Measurements from ENCODE around the gene SORCS3.

Gene SORCS3

DNA sequence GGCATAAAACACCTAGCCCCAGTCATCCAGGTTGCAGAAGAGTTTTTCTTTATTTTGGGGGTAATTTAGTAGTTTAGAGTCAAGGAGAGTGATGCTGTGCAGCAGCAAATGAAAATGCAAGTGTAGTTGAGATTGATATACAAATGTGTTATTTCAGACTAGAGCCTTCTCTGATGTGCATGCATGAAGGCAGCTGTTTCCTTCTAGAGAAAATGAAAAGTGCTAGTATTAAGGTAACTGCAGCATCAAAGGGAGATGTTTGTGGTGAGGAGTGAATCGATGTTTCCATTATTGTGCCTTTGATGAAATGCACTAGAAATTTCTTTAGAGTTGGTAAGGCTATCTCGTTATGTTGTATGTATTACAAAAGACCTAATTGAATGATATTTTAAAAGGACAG is 339.3 kb downstream of the SORCS3 start:
- FAIRE-seq = no peak

DNA sequence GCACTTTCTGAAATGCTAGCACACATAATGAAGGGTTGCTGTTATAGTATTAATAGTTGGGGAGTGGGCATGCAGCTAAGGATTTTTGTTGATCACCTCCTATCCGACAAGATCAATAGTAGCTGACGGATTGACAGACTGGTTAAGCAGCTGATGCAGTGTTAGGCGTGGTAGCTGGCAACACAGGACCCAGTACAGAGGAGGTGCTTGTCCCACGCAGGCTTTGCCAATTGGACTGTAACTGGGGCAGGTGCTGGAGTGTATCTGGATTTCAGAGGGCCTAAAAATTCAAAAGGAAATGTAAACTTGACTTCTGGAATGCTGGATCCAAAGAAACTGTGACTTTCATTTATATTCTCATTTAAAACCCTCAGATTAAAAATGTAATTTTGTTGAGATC is 340.9 kb downstream of the SORCS3 start:
- no peak for FAIRE-seq
- DNase-seq (ENCODE audit: insufficient read length, low spot score) = no peak

More for the DNA sequence above, 339.3 kb downstream of the SORCS3 start:
- DNase-seq (ENCODE audit: insufficient read length, low spot score) = no peak

DNA sequence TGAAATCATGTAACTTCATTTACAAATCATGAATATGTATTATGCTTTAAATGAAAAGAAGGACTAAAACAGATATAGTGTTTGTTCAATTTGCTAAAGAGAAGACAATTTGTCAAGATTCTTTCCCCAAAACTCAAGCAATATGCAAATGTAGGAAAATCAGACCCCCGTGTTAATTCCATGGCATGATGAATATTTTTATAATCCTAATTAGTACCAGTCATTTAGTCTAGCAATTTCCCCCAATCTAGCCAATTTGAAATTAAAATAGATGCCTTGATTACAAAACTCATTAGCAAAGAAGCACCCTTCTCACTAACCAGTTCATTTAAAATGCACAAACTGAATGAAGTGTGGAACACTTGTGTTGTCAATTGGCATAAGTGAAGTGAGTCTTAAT is 347.6 kb downstream of the SORCS3 start:
- DNase-seq (ENCODE audit: insufficient read length, low spot score) (no peak), FAIRE-seq (no peak)

DNA sequence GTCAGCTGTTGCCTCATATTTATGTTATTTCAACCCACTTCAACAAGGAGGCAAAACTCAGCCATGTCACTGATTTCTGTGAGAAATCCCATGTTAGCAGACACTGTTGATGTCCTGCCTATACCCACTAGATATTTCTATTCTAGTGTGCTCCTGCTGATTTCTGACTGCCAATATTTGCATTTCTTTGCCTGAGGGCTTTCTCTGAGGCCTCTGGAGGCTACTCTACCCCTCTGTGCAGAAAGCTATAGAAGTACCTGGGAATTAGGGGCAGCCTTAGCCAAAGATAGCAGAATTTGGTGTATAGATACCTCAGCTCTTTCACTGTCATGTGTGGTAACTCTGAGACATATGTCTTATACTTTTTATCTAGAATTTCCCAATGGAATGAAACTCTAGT is 348.8 kb downstream of the SORCS3 start:
- no peak for FAIRE-seq

DNA sequence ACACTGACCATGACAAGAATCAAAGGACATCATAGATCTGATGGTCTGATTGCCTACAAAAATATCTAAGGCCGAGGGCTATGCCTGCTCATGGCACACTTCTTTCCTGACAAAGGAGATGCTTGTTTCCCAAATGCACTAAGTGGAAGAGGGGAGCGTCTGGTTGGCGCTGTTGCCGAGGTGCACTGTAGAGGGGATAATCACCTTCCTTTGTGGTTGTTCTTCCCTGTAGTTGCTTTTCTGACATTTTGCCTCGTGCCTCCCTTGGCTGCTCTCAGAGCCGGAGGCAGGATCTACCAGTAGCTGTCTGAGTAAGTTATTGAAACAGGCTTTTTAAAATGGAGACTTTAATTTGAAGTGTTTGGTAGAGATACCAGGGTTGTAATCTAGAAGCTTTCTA is 352.0 kb downstream of the SORCS3 start:
- FAIRE-seq (no peak), DNase-seq (ENCODE audit: insufficient read length, low spot score) (no peak)

More for the DNA sequence above, 348.8 kb downstream of the SORCS3 start:
- no peak for DNase-seq (ENCODE audit: insufficient read length, low spot score)

DNA sequence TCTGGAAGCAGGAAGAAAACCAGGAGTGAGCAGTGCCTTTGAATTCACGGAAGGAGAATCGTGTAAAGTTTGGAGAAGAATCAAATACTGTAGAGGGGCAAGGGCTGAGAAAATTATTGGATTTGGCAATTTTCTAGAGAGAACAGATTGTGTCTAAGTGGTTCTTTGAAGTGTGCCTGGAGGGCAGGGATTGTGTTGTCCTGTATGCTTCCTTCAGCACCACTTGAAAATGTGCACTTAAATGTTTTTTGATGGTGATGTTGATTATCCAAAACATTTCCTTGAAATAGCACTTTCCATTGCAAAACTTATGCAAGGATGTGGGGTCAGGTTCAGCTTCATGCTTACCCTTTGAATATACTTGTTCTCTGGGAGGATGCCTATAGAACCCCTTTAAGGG is 360.2 kb downstream of the SORCS3 start:
- no peak for FAIRE-seq
- DNase-seq (ENCODE audit: insufficient read length, low spot score) = no peak

DNA sequence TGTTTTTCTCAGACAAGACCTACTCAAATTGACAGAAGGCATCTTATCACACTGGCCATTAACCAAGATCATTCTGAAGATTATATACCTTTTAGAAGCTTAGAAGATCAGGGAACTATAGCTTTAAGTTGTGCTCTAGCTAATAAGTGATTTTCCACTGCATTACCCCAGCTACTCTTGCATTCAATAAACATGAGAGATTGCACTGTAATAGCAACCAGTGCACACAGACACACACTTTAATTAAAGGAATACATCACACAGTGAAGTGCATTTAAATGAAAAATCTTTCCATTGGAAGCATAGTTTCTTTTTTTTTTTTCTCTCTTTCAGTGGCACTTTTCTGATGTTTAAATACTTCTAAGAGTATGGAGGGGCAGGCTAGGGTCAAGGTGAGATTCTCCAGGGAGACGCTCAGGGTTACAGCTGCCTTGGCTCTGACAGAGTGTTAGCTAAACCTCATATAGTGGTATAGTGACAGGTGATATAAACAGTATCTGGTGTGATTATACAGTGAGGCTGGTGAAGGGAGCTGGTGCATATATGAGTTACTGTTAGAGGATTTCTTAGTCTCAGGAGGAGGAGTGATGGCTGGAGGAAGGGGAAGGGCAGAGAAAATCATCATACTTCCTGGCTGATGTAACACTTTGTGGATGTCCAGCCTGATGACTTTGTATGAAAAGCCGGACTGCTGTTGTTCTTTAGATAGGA is 369.5 kb downstream of the SORCS3 start:
- FAIRE-seq (no peak), DNase-seq (ENCODE audit: insufficient read length, low spot score) (no peak)

DNA sequence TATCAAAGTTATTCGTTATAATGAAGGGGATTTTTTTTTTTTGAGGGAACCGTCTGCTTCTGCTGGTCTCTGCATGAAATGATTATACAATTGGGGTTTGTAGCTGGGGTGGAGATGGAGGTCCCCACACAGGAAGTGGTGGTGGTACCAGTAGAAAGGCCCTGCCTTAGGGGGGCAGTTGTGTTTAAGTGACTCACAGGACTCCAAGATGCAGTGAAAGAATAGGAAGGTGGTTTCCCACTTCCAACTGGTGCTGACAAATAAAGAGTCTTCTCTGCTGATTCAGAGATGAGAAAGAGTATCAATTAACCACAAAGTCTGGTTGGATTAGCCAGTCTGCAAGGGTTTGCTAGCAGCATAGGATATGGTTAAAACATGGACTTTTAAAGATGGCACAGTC is 376.0 kb downstream of the SORCS3 start:
- DNase-seq (ENCODE audit: insufficient read length, low spot score) (no peak), FAIRE-seq (no peak)

DNA sequence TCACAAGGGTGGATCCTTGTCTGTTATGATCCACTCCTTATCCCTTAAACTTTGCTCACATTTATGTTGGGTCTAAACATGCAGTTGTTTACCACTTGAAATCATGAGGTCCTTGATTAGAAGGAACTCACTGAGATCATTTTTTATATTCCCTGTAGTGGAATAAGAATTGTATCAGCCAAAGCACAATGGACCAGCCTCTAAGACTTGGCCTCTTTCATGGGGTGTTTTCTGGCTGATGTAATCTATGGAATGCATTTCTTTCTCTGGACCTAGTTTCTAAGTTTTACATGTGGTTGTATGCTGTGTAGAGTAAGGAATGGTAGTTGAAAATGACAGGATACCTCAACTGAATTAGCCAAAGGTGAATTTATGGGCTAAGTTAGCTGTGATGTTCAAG is 376.6 kb downstream of the SORCS3 start:
- no peak for FAIRE-seq
- no peak for DNase-seq (ENCODE audit: insufficient read length, low spot score)

DNA sequence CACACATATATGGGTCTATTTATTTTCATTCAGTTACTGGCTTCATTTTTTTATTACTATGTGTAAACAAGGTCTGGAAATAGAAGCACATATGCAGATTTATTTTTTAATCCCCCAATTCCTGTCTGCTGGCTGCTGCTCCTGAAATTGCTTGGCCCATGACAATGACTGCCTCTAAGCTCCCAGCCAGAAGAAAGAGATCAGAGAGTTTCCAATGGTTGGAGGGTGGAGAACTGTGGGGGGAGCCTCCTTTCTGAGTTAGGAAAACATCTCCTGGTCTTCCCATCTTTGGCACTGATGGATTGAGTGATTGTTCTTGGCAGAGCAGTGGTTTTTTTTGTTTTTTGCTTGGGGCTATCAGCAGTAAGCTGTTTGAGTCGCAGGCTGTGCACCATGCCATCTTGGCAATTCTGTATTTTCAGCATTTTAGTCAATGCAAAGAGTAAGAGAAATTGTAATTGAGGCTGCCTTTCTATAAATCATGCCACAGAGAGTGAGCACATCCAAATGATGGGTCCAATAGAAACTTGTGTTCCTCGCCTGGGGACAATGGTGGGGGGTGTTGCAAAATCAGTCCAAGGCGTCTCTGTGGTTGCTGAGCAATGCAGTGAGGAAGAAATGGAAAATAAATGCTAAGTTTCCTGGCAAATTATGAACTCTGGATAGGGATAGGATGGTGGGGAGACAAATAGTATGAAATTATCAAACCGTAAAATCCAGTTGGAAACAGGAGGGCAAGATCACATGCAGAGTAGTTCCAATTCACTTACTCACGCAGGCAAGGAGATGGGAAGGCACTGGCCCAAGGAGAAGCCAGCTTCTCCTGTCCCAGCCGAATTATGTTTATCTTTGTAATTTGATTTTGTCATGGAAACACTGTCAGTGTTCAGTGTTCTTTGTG is 382.4 kb downstream of the SORCS3 start:
- no peak for FAIRE-seq
- DNase-seq (ENCODE audit: insufficient read length, low spot score) = no peak

DNA sequence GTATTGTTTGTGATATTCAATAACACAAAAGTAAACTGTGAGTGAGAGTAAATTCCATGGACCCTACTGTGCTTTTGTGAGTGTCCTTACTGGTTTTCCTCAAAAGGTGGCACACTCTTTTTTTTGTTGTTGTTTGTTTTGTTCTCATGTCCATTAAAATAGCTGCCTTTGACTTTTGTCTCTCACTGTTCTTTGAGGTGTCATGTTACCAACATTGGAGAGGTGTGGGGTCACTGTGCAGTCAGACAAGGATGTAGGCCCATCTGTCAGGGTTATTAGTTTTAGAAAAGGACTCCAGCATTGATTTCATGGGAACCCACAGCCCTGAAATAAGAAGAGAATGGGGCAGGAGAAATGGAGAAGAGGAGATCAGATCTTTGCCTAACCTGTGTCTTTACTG is 383.1 kb downstream of the SORCS3 start:
- FAIRE-seq = no peak

DNA sequence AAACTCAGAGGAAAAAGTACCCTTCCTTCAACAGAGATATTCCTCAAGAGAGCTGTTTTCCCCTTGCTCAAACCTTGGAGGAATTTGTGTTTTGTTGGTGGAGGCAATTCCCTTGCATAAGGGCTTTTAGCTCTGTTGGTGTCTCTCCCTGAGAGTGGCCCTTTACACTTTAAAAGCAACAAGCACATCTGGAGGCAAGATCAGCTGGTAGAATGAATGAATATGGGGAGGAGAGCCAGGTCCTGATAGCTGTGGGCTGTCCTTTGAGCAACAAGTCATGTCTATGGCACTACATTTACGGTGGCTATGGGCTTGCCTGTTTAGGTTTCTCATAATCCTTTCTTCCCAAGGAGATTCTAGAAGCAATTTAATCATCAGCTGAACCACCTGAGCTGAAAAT is 384.0 kb downstream of the SORCS3 start:
- no peak for FAIRE-seq
- no peak for DNase-seq (ENCODE audit: insufficient read length, low spot score)

More for the DNA sequence above, 383.1 kb downstream of the SORCS3 start:
- no peak for DNase-seq (ENCODE audit: insufficient read length, low spot score)

DNA sequence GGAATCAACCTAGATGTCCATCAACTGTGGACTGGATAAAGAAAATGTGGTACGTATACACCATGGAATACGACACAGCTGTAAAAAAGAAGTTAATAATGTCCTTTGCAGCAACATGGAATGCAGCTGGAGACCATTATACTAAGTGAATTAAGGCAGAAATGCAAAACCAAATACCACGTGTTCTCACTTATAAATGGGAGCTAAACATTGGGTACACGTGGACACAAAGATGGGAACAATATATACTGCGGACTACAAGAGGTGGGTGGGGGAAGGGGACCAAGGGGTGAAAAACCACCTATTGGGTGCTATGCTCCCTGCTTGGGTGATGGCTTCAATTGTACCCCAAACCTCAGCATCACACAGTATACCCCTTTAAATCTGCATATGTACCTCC is 385.5 kb downstream of the SORCS3 start:
- DNase-seq (ENCODE audit: insufficient read length, low spot score) (no peak), FAIRE-seq (no peak)

DNA sequence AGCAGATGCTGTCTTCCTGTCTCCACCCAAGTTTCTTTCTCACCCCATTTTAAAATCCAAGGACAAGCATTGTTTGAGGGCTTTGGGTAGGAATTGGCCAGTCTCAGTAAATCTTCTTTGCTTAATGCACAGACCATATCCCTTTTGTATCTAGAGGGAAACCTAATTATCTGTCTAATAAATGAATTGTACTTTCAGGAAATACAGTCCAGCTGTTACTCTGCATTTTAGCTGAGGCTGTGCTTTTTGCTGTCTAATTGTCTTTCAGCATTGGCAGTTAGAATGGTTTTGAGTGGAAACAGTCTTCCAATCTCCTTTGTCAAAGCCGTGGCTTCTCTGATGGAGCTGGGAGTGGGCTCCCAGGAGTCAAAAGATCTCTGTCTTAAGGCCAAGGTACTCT is 388.2 kb downstream of the SORCS3 start:
- no peak for FAIRE-seq
- no peak for DNase-seq (ENCODE audit: insufficient read length, low spot score)

DNA sequence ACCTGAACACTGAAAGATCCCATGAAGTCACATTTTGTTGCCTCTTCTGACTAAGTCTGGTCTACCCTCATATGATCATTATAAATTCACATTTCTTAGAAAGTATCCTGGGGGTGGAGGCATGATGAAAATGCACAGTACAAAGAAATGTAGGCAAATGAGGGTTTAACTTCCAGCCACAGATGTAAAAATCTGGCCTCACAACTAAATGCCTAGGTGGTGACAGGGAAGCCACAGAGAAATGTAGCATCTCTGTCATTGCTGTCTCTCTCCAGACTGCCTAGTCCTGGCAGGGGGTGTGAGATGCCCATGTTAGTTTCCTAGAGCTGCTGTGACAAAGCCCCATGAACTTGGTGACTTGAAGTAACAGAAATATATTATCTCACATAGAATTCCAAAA is 395.9 kb downstream of the SORCS3 start:
- DNase-seq (ENCODE audit: insufficient read length, low spot score) (no peak), FAIRE-seq (no peak)

DNA sequence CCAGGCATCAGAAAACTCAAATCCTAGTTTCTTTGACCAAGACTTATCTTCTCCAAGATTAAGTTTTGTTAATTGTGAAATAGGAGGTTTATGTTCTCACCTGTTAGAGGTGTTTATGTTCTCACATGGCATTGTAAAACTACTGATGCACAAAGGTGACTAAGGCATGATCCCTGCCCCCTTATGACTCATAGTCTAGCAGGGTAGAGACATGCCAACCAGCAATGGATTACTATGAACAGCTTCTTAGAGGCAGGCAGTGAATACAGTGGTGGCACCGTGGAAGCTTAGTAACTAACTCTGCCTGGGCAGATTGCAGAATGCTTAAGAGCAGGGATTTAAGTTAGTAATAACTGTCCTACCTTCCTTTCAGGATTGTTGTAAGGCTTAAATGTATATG is 400.9 kb downstream of the SORCS3 start:
- FAIRE-seq (no peak), DNase-seq (ENCODE audit: insufficient read length, low spot score) (no peak)

DNA sequence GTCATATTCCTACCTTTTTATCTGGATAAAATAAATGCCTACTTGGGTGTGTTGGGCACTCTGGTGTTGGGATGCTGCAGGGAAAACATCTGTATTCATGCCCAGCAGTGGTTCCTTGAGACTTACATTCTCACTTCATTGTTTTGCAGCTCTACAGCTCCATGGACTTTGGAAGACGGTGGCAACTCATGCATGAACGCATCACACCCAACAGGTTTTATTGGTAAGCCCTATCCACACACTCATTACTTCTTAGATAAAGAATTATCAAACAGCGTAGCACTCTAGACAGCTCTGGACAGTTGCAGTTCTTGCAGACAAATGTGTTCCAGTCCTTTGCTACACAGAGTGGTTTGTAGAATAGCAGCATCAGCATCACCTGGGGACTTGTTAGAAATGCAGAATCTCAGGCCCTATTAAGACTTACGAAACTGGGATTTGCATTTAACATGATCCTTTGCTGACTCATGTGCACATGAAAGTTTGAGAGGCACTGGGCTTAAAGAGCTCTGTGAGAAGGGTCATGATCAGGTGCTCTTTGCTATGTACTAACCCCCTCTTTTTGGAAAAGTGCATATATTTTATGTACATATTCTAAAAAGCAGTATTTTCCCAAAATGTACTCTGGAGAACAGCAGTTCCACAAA is 401.9 kb downstream of the SORCS3 start:
- DNase-seq (ENCODE audit: insufficient read length, low spot score) (no peak), FAIRE-seq (no peak)

DNA sequence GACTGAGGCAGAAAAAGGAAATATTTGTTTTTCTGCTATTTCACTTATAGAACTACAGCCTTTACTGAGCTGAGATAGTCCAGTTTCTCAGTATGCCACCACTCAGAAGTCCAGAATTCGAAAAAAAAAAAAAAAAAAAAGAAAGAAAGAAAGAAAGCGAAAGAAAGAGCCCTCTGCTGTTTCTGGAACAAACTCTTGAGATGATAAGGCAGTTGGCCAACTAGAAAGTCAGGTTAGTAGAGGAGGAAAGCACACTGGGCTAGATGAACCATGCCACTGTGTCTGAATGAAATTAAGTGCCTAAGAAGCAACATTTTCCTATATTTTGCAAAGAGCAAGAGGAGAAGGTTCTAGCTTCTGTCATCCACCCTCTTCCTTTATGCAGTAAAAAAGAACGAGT is 403.8 kb downstream of the SORCS3 start:
- FAIRE-seq = no peak

DNA sequence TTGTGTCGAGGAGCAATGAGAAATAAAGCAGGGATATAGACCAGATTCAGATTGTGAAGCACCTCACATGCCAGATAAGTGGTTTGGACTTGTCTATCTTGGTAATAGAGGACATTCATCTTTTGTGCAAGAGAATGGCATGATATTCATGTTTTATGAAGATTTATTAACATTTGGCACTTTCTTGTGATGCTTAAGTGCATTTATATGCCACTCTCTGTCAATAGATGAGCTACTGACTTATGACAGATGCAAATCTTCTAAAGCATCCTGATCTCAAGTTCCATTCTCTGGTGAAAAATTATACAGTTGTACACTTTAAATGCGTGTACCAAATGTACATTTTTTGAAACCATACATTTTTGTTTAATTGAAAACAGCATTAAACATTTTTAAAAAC is 415.3 kb downstream of the SORCS3 start:
- DNase-seq (ENCODE audit: insufficient read length, low spot score) (no peak), FAIRE-seq (no peak)

More for the DNA sequence above, 403.8 kb downstream of the SORCS3 start:
- DNase-seq (ENCODE audit: insufficient read length, low spot score) = no peak

DNA sequence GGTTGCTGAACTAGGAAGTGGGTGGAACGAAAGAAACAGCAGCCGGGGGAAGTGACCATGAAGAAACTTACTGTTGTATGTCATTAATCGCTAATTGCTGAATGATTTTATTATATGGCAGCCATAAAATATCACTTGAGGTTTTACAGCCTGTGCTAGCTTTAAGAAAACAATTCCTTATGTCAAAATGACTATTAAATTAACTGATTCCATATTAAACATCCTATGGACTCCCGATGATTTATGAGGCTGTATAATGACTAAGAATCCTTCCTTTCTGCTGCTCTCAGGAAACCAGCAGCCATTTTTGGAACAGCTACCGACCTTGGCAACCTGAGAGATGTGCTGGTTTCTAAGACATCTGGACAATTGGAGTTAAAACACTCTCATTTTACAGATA is 421.9 kb downstream of the SORCS3 start:
- DNase-seq (ENCODE audit: insufficient read length, low spot score) (no peak), FAIRE-seq (no peak)

DNA sequence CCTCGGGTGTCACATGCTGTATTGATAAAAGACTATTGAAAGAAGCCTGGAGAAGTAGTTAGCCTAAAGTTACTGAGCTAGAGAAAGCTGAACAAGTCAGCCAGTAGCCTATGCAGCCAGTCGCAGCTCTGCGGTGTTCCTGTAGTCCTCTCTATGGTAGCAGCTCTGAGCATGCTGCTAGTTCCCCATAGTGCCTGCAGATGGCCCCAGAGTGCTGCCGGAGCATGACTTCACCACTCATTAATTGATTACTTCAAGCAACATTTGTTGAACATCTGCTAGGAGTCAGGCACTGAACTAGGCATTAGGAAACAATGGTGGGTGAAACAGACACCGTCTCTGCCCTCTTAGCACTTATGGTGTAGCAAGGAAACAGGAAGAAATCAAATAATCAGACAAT is 422.7 kb downstream of the SORCS3 start:
- DNase-seq (ENCODE audit: insufficient read length, low spot score) (no peak), FAIRE-seq (no peak)

DNA sequence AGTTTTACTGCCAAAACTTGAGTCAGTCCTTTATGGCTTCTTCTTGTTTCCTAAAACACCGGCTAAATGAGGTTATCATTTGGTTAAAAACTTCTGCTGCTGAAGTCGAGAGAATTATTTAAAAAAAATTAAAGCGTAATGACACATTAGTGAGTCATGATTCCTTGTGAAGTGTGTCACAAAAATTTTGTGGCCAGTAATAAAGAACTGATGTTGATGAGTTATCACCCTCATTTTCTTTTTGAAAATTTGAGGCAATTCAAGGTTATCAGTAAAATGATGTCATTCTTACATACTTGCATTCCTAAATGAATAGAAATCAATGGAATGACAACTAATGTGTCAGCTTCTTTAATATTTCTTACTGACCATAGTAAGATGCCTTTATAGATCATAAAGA is 427.4 kb downstream of the SORCS3 start:
- DNase-seq (ENCODE audit: insufficient read length, low spot score) (no peak), FAIRE-seq (no peak)
